ENCODE data around the gene KRTAP5-1. TPM values are rescaled to one million over a fixed set of nuclear protein-coding genes. Genes with fewer than 3 reads are reported as not detected.

KRTAP5-1 gene
- total RNA-seq, 2 donors from 2014 or later: not detected

DNA sequence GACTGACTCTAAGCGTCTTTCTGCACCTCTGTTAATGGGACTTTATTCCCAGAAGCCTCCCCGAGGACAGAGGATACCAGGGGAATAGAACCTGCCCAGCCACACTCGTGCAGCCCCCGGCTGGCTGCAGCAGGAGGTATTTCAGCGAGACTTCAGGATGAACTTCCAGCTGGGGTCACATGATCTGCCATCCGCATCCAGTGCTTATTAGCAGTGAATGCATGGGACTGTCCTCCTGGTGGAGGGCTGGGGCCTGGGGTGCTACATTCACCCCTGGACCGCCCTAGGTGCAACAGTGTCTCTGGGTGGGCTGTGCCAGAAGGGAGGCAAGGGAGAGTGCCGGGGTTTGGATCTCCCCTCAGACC lies 14.6 kb downstream of the KRTAP5-1 start:
- Histone ChIP-seq H3K27me3 (replicated peaks; ENCODE audit: insufficient read depth) (no peaks in the 10 kb centered on the region), H3K36me3 (no peaks in the 10 kb centered on the region), H3K9me3 (no peaks in the 10 kb centered on the region), H3K4me3 (no peak overlapping the region), H3K27ac (no peak overlapping the region), H3K4me1 (replicated peaks) (peaks cover 9% of the 10 kb centered on the region)
- WGBS: 91% methylated on average over 8 of the region's 8 CpGs
- TF ChIP-seq POLR2A (IDR thresholded peaks at IDR 0.05) (no peak), POLR2AphosphoS5 (IDR thresholded peaks at IDR 0.05) (no peak)
- TF ChIP-seq, protein P1, sequence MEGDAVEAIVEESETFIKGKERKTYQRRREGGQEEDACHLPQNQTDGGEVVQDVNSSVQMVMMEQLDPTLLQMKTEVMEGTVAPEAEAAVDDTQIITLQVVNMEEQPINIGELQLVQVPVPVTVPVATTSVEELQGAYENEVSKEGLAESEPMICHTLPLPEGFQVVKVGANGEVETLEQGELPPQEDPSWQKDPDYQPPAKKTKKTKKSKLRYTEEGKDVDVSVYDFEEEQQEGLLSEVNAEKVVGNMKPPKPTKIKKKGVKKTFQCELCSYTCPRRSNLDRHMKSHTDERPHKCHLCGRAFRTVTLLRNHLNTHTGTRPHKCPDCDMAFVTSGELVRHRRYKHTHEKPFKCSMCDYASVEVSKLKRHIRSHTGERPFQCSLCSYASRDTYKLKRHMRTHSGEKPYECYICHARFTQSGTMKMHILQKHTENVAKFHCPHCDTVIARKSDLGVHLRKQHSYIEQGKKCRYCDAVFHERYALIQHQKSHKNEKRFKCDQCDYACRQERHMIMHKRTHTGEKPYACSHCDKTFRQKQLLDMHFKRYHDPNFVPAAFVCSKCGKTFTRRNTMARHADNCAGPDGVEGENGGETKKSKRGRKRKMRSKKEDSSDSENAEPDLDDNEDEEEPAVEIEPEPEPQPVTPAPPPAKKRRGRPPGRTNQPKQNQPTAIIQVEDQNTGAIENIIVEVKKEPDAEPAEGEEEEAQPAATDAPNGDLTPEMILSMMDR (IDR thresholded peaks at IDR 0.05): no peak
- DNase-seq (ENCODE audit: low spot score): no peak
- intact Hi-C loops (cut with DNase I): no loop called here

DNA sequence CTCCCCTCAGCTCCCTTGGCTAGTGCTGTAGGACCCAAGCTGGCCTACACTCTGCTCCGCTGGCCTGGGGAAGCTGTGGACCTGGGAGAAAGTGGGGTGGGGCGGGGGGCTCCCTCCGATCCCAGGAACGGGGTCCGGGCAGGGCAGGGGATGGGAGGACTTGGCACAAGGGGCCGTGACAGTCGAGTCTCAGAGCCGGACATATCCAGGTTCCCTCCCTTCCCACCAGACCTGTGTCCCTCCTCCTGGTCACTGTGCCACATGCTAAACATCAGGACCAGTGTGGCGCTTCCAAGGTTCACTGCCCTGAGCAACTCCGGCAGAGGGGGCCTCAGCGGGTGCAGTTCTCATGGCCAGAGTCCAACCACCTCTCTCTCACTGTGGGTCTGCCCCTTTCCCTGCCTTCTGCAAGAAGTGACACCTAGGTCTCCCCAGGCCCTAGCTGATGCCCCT lies 15.1 kb downstream of the KRTAP5-1 start:
- Histone ChIP-seq H3K36me3 (no peaks in the 10 kb centered on the region), H3K27ac (no peak overlapping the region), H3K4me1 (replicated peaks) (peaks cover 9% of the 10 kb centered on the region), H3K9me3 (no peaks in the 10 kb centered on the region), H3K4me3 (no peak overlapping the region), H3K27me3 (replicated peaks; ENCODE audit: insufficient read depth) (no peaks in the 10 kb centered on the region)
- TF ChIP-seq, protein P1 (IDR thresholded peaks at IDR 0.05): no peak
- TF ChIP-seq POLR2AphosphoS5 (IDR thresholded peaks at IDR 0.05) (no peak), POLR2A (IDR thresholded peaks at IDR 0.05) (no peak)
- no peak for DNase-seq (ENCODE audit: low spot score)
- intact Hi-C loops (cut with DNase I): no loop called here
- WGBS: 73% methylated on average over 11 of the region's 11 CpGs

DNA sequence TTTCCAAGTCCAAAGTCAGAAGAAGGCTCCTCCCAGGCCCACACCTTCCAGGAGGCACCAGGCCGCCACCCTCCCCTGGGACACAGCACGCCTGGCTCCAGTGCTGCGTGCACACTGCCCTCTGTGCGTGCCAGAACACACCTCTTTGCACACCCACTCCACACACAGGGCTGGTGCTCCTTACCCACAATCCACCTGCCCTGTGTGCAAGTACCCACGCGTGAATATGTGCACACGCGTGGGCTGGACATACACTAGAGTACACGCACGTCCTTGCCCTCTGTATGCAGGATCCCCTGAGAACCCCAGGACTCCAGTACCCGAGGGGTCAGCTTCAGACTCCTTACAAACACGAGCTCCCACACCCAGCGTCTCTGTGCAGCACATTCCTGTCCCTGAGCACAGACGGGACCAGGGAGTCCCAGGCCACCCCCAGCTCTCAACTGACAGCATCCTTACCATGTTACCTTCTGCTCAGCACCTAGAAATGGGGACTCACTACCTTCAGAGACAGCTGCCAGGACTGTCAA lies 15.8 kb downstream of the KRTAP5-1 start:
- intact Hi-C loops (cut with DNase I): no loop called here
- Histone ChIP-seq H3K9me3 (no peaks in the 10 kb centered on the region), H3K4me1 (replicated peaks) (peaks cover 7% of the 10 kb centered on the region), H3K27ac (no peak overlapping the region), H3K27me3 (replicated peaks; ENCODE audit: insufficient read depth) (no peaks in the 10 kb centered on the region), H3K4me3 (no peak overlapping the region), H3K36me3 (no peaks in the 10 kb centered on the region)
- no peak for DNase-seq (ENCODE audit: low spot score)
- WGBS: 77% methylated on average over 14 of the region's 14 CpGs
- TF ChIP-seq, protein P1 (IDR thresholded peaks at IDR 0.05): no peak
- TF ChIP-seq POLR2A (IDR thresholded peaks at IDR 0.05) (no peak), POLR2AphosphoS5 (IDR thresholded peaks at IDR 0.05) (no peak)

DNA sequence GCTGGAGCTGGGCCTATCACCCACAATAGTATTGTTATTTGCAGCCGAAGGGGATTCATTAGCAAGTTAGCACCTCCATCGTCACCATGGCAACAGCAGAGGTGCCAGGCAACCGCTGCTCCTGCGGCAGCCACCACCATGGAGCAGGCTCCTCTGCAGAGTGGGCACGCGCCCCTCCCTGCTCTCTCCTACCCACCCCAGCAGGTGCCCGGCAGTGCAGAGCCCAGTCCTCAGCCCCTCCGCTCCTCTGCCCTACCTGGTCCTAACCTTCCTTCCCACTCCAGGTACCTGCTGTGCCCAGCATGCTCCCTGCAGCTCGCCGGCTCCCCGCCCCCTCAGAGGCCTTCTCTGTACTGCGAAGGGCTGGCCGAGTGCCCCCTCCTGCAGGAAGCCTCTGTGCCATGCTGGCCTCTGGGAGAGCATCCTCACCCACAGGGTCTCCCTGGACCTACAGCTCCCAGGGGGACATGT lies 16.6 kb downstream of the KRTAP5-1 start:
- peaks cover 6% of the 10 kb centered on the region for H3K4me1 ChIP-seq (replicated peaks)
- H3K4me3 ChIP-seq: no peak overlapping the region
- no peak for DNase-seq (ENCODE audit: low spot score)
- no peaks in the 10 kb centered on the region for H3K36me3 ChIP-seq
- no peaks in the 10 kb centered on the region for H3K9me3 ChIP-seq
- WGBS: 54% methylated on average over 13 of the region's 13 CpGs
- no peak overlapping the region for H3K27ac ChIP-seq
- TF ChIP-seq, protein P1 (IDR thresholded peaks at IDR 0.05): no peak
- TF ChIP-seq POLR2AphosphoS5 (IDR thresholded peaks at IDR 0.05): no peak
- TF ChIP-seq POLR2A (IDR thresholded peaks at IDR 0.05): no peak
- no peaks in the 10 kb centered on the region for H3K27me3 ChIP-seq (replicated peaks; ENCODE audit: insufficient read depth)
- intact Hi-C loops (cut with DNase I): no loop called here

DNA sequence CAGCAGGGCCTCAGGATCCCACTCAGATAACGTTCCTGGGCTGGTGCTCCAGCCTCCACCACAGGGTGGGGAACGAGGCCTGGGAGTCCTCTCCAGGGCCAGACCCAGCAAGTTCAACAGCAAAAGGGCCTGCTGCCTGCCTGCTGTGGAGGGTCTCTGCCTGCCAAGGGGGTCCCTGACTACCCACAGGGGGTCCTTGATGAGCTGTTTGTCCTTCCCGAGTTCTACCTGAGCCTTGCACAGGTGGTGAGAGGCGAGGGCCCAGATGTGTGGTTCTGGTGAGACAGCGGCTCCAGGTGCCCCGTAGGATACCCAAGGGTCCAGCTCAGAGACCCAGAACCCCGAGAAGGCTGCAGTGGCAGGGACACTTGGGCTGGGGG lies 17.4 kb downstream of the KRTAP5-1 start:
- intact Hi-C loops (cut with DNase I): no loop called here
- Histone ChIP-seq H3K4me1 (replicated peaks) (peaks cover 4% of the 10 kb centered on the region), H3K27ac (no peak overlapping the region), H3K9me3 (no peaks in the 10 kb centered on the region), H3K27me3 (replicated peaks; ENCODE audit: insufficient read depth) (no peaks in the 10 kb centered on the region), H3K4me3 (no peak overlapping the region), H3K36me3 (no peaks in the 10 kb centered on the region)
- TF ChIP-seq, protein P1 (IDR thresholded peaks at IDR 0.05): no peak
- no peak for TF ChIP-seq POLR2A (IDR thresholded peaks at IDR 0.05)
- TF ChIP-seq POLR2AphosphoS5 (IDR thresholded peaks at IDR 0.05): no peak
- DNase-seq (ENCODE audit: low spot score): no peak
- 92% methylated on average over 6 of the region's 7 CpGs for WGBS

All from prostate gland (tissue), 2 donors.